ENCODE measurements around the gene MYH14. TPM values are rescaled to one million over a fixed set of nuclear protein-coding genes. Genes with fewer than 3 reads are reported as not detected.

Gene MYH14
- 4.5 to 7.3 TPM (median 6.8 TPM) in 5 replicates for total RNA-seq (2022; extraction: Qiagen RNA extraction)

DNA sequence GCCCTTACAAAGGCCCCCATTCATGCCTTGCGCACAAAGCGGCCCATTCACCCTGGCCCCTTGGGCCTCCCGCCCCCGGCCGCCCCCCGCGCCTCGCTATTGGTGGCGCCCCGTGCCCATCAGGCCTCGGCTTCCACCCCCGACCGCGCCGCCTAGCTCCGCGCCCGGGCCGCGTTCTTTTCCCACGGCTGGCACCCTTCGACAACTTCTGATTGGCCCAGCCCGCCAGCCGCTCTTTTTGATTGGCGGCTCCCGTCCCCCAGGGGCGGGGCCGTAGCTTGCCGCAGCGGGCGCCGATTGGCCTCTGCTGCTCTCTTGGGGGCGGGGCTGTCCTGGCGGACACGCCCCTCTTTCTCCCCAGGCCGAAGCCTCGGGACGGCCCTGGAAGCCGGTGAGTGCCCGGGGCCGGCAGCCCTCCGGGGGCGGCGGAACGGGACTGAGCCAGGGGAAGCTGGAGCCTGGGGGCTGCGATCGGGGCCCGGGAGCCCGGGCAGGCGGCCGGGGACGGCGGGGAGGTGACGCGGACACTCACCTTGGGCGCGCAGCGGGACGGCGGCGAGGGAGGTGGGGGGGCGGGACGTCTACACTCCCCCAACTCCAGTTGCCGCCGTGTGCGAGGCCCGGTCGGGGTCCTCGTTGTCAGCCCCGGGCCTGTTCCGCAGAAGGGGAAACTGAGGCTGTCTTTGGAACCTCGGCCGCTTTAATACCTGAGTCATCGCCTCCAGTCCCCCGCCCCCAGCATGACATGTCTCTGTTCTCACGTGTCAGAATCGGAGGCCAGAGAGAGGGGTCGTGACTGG lies at the start of gene MYH14:
MYH14 (plus strand) TSS at position 342 of the 800 bp plus-strand sequence. CDS start 6,744 bp downstream, outside the sequence.

DNA sequence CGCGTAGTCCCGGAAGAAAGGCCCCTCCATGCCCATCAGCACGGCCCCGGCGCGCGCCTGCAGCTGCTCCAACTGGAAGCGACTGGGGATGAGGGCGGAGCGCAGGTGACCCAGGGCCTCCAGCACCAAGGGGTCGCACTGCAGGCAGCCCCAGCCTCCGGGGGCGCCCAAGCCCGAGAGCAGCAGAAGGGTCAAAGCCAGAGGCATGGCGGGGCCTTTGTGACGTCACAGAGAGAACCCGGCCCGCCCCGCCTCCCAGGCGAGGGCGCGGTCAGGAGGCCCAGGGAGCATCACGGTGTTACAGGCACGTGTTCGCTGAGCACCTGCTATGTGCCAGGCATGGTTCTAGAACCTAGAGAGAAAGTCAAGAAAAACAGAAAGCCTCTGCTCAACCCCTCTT lies 40.4 kb upstream of the MYH14 start, which contains the start of gene IZUMO2:
IZUMO2 (minus strand) TSS at position 294 of the 400 bp plus-strand sequence; CDS start at position 207, 87 bp downstream.

DNA sequence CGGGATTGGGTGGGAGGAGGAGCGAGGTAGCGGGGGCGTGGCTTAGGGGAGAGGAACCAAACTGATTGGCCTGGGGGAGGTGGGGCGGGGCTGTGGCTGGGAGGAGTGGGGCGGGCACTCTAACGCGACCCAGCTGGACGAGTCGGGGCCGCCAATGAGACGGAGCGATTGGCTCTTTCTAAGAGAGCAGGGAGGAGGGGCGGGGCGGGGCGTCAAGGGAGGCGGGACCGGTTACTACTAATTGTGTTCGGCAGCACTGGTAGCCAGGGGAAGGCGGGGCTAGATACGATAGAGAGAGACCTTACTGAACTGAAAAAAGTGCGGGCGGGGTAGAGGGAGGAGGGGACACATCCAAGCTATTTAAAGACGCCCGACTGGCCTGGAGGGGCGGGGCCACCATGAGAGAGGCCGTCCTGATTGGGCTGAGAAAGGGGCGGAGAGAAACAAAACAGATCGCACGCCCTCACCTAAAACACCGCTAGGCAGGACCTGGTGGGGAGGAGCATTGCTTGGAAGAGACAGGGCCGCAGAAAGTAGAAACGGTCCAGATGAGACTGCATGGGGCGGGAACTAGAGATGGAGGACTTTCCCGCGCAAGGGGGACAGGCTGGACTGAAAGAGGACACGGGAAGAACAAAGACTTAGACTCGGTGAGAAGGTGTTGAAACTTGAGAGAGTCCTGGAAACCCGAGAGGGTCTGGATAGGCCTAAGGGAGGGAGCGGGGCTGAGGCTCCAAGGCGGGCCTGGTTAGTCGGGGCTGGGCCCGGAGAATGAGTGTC lies 125.9 kb downstream of the MYH14 start, which contains the start of gene KCNC3:
KCNC3 (minus strand) TSS at position 232 of the 780 bp plus-strand sequence. CDS start 295 bp downstream, outside the sequence.

Other genes starting within 250 kb of the MYH14 start
- gene SIGLEC11, start 242.4 kb upstream of the MYH14 start, total RNA-seq (2022; extraction: Qiagen RNA extraction): 0.04 to 0.14 TPM (median 0.06 TPM) in 4 of 5 replicates, not detected in the other
- gene VRK3, start 178.2 kb upstream of the MYH14 start, total RNA-seq (2022; extraction: Qiagen RNA extraction): 34.8 to 40.7 TPM (median 38.7 TPM) in 5 replicates
- 7.7 to 10.2 TPM (median 9.6 TPM) in 5 replicates for gene ZNF473, start 177.6 kb upstream of the MYH14 start, total RNA-seq (2022; extraction: Qiagen RNA extraction)
- not detected in 5 replicates for gene IZUMO2, start 40.3 kb upstream of the MYH14 start, total RNA-seq (2022; extraction: Qiagen RNA extraction)
- gene KCNC3, start 125.8 kb downstream of the MYH14 start, total RNA-seq (2022; extraction: Qiagen RNA extraction): 1.1 to 1.6 TPM (median 1.4 TPM) in 5 replicates
- gene NAPSA, start 162.0 kb downstream of the MYH14 start, total RNA-seq (2022; extraction: Qiagen RNA extraction): 0.55 to 1.6 TPM (median 1.1 TPM) in 5 replicates
- gene NR1H2, start 172.8 kb downstream of the MYH14 start, total RNA-seq (2022; extraction: Qiagen RNA extraction): 57.7 to 84.8 TPM (median 79.4 TPM) in 5 replicates
- gene POLD1, start 180.7 kb downstream of the MYH14 start, total RNA-seq (2022; extraction: Qiagen RNA extraction): 51.4 to 85.1 TPM (median 75.0 TPM) in 5 replicates
- gene SPIB, start 215.3 kb downstream of the MYH14 start, total RNA-seq (2022; extraction: Qiagen RNA extraction): 0.06 to 0.45 TPM (median 0.24 TPM) in 5 replicates
- 0.03 TPM in 1 of 5 replicates, not detected in the others for gene MYBPC2, start 229.3 kb downstream of the MYH14 start, total RNA-seq (2022; extraction: Qiagen RNA extraction)

Data from A549 treated with Mapracorat at 1 μM for 4 hours (cell line).